Activated CD8-positive, alpha-beta T cell treated with anti-CD3 and anti-CD28 coated beads for 36 hours (primary cell): ENCODE measurements around the gene CCDC33. TPM values are rescaled to one million over a fixed set of nuclear protein-coding genes. Genes with fewer than 3 reads are reported as not detected.
A peak's percentile ranks its signal among the peaks of the same experiment; 100 is the strongest.
"Not testable (repeated sequence)": the region's sequence is repeated elsewhere in the genome, so short reads cannot be mapped to it uniquely, and the experiment has no call there.

Experiments used
- ATAC-seq: fragments of 200-7000 bp; cut with Tn5 transposase; one replicate; pipeline ENCODE4 v1.10.0; 2021; ENCODE audit warnings: mild to moderate bottlenecking, moderate library complexity
- CTCF ChIA-PET: fragments of 350-600 bp; sonication (Branson Sonifier 250); formaldehyde crosslinking; loops from one replicate; lab custom pipeline; 2021; ENCODE audit warnings: antibody characterized with exemption; lab: Charles Lee
- POLR2A ChIA-PET: fragments of 350-600 bp; sonication (Branson Sonifier 250); formaldehyde crosslinking; loops from one replicate; lab custom pipeline; 2021; ENCODE audit warnings: antibody characterized with exemption; lab: Charles Lee
- DNase-seq: peaks from one replicate; pipeline ENCODE4 v3.0.0-alpha.2; 2020
- H3K27ac Mint-ChIP-seq: one replicate; pipeline ENCODE4 v1.8.0; 2021; ENCODE audit warnings: mild to moderate bottlenecking, mixed read lengths
- H3K27me3 Mint-ChIP-seq: one replicate; pipeline ENCODE4 v1.8.0; 2021; ENCODE audit warnings: mixed read lengths
- H3K36me3 Mint-ChIP-seq: one replicate; pipeline ENCODE4 v1.8.0; 2021; ENCODE audit warnings: low read depth, mixed read lengths
- H3K4me1 Mint-ChIP-seq: one replicate; pipeline ENCODE4 v1.8.0; 2021; ENCODE audit warnings: low read depth, mixed read lengths
- H3K4me3 Mint-ChIP-seq: one replicate; pipeline ENCODE4 v1.8.0; 2021; ENCODE audit warnings: mild to moderate bottlenecking, moderate library complexity, mixed read lengths
- H3K9me3 Mint-ChIP-seq: one replicate; pipeline ENCODE4 v1.8.0; 2021; ENCODE audit warnings: mixed read lengths
- CTCF ChIP-seq: fragments of 200-600 bp; IDR thresholded peaks from one replicate; pipeline ENCODE4 v1.8.0; 2022; ENCODE audit warnings: antibody characterized with exemption, mild to moderate bottlenecking
- intact Hi-C: fragments of 100-400 bp; cut with micrococcal nuclease; formaldehyde crosslinking; loops from one replicate; pipeline ENCODE4 v1.10.0; 2022
- total RNA-seq, 2 experiments: library from RNA; stranded (reverse); gene quantifications; one replicate each; pipeline ENCODE4 v1.2.3, GENCODE V29; 2021

The CCDC33 gene
- total RNA-seq, 2 experiments from 2014 or later: 0.16 to 0.38 TPM

GRCh38 chr15:74360855-74361254, 124.7 kb downstream of the CCDC33 start:
- H3K27ac Mint-ChIP-seq, H3K4me3 Mint-ChIP-seq, H3K36me3 Mint-ChIP-seq, POLR2A ChIA-PET, H3K4me1 Mint-ChIP-seq, H3K9me3 Mint-ChIP-seq, intact Hi-C loops, ATAC-seq, DNase-seq: not testable (repeated sequence)
- CTCF ChIA-PET: interaction anchor here (2.5 kb wide), 1 partner anchor 12 kb away, joined by 11 read pairs; no protein-coding TSS in a partner anchor
- H3K27me3 Mint-ChIP-seq: peaks cover 14% of the 10 kb centered on the region

GRCh38 chr15:74362482-74362881, 126.4 kb downstream of the CCDC33 start:
- no peak overlapping the region for H3K4me3 Mint-ChIP-seq
- ATAC-seq: no peak
- no peaks in the 10 kb centered on the region for H3K36me3 Mint-ChIP-seq

GRCh38 chr15:74364936-74365597, 128.9 kb downstream of the CCDC33 start:
- POLR2A ChIA-PET: no interaction called here
- no peak for DNase-seq
- Mint-ChIP-seq H3K4me1 (peaks cover 3% of the 10 kb centered on the region), H3K27me3 (peaks cover 26% of the 10 kb centered on the region), H3K27ac (no peak overlapping the region), H3K9me3 (no peaks in the 10 kb centered on the region), H3K36me3 (no peaks in the 10 kb centered on the region), H3K4me3 (peak overlapping the region; percentile 65)
- intact Hi-C loops: no loop called here
- CTCF ChIA-PET: no interaction called here
- TF ChIP-seq CTCF: no peak
- ATAC-seq: no peak

More at GRCh38 chr15:74362482-74362881, 126.4 kb downstream of the CCDC33 start:
- Mint-ChIP-seq H3K27me3 (peaks cover 17% of the 10 kb centered on the region), H3K9me3 (no peaks in the 10 kb centered on the region), H3K4me1 (peaks cover 3% of the 10 kb centered on the region), H3K27ac (no peak overlapping the region)
- TF ChIP-seq CTCF: no peak
- ChIA-PET CTCF (interaction anchor here (0.7 to 2.5 kb wide), 5 partner anchors 10 to 270 kb away, joined by 3 to 11 read pairs (median 3); no protein-coding TSS in a partner anchor), POLR2A (no interaction called here)
- intact Hi-C loops: no loop called here
- no peak for DNase-seq

- Mint-ChIP-seq H3K4me3 (peak overlapping the region; percentile 65), H3K9me3 (no peaks in the 10 kb centered on the region), H3K27me3 (peaks cover 28% of the 10 kb centered on the region), H3K36me3 (no peaks in the 10 kb centered on the region), H3K4me1 (peaks cover 3% of the 10 kb centered on the region), H3K27ac (no peak overlapping the region)
- ATAC-seq (peak; percentile 71), DNase-seq (peak; percentile 45)
- POLR2A ChIA-PET: no interaction called here
- intact Hi-C loops: no loop called here
- no peak for TF ChIP-seq CTCF
- CTCF ChIA-PET: interaction anchor here (1.4 kb wide), 1 partner anchor 9 kb away, joined by 3 read pairs; no protein-coding TSS in a partner anchor
These were observed 129.7 kb downstream of the CCDC33 start for GRCh38 chr15:74365598-74366445.

GRCh38 chr15:74367296-74367854, 131.2 kb downstream of the CCDC33 start, which contains the start of gene CYP11A1:
TSS of gene CYP11A1 (minus strand) at chr15:74367646. CDS start at chr15:74367585, 61 bp downstream.
- no peak for ATAC-seq
- H3K4me3 Mint-ChIP-seq: no peak within 1 kb of the TSS
- POLR2A ChIA-PET: interaction anchor here (0.6 kb wide), 1 partner anchor 12 kb away, joined by 4 read pairs; no protein-coding TSS in a partner anchor

More at GRCh38 chr15:74367296-74367854, 131.2 kb downstream of the CCDC33 start, which contains the start of gene CYP11A1:
- Mint-ChIP-seq H3K9me3 (no peaks in the 10 kb centered on the region), H3K27ac (no peak within 1 kb of the TSS), H3K4me1 (peaks cover 3% of the 10 kb centered on the region), H3K36me3 (no peaks in the 10 kb centered on the region), H3K27me3 (peaks cover 28% of the 10 kb centered on the region)
- CTCF ChIA-PET: interaction anchor here (0.7 to 1.5 kb wide), 4 partner anchors 7 to 254 kb away, joined by 3 to 4 read pairs (median 3); no protein-coding TSS in a partner anchor
- DNase-seq: no peak
- no peak for TF ChIP-seq CTCF
- intact Hi-C loops: no loop called here
